ENCODE measurements around the gene TMEM253.

GRCh38 chr14:21108791-21109190 is 7.9 kb downstream of the TMEM253 start:
- TF ChIP-seq CTCF (IDR thresholded peaks at IDR 0.05) (no peak), POLR2A (IDR thresholded peaks at IDR 0.05) (no peak)
